Suprapubic skin (tissue), 4 donors: ENCODE measurements around the gene CFAP68.

Experiments
- CTCF ChIP-seq, 2 donors: fragments of 200-600 bp in 1 of 2; fragments of 450-650 bp in 1 of 2; sonication (generic) in 1 of 2; IDR thresholded peaks; one replicate each; pipeline ENCODE4 v1.5.1; 2016 to 2019; ENCODE audit warnings: antibody characterized with exemption in 2 of 2, mild to moderate bottlenecking in 1 of 2, moderate library complexity in 1 of 2
- POLR2A ChIP-seq, 2 donors: fragments of 450-650 bp; IDR thresholded peaks; one replicate each; pipeline ENCODE4 v1.6.1; 2017; ENCODE audit warnings: antibody characterized with exemption in 2 of 2, mild to moderate bottlenecking in 2 of 2, moderate library complexity in 2 of 2
- POLR2AphosphoS5 ChIP-seq, 3 donors: sonication (generic); formaldehyde crosslinking; IDR thresholded peaks; one replicate each; pipeline ENCODE4 v1.6.1; 2017; ENCODE audit warnings: antibody characterized with exemption in 3 of 3

- TF ChIP-seq POLR2A (IDR thresholded peaks at IDR 0.05), result no peak
- TF ChIP-seq POLR2AphosphoS5 (IDR thresholded peaks at IDR 0.05), result no peak
- no peak for TF ChIP-seq CTCF (IDR thresholded peaks at IDR 0.05)
Measured at GRCh38 chr11:111912535-111912934, 33.2 kb downstream of the CFAP68 start, which contains the start of gene HSPB2.
